ENCODE data around the gene ZNF71.

DNA sequence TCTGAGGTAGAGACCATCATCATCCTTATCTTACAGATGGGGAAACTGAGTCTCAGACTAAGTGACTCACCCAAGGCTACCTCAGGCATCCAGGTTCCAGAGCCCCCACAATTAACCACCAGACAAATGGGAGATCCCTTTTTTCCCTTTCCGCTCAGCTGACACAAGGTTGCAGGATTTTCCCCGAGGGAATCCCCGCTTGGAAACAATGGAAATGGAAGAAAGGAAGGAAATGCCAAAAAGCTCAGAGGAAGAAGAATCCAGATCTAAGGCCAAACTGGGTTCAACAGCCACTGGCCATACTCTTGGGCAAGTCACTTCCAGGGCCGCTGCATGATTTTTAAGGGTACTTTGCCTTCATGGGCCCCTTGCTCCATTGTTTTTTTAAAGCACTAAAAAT lies 1.6 kb downstream of the ZNF71 start:
- TF ChIP-seq, protein P1, sequence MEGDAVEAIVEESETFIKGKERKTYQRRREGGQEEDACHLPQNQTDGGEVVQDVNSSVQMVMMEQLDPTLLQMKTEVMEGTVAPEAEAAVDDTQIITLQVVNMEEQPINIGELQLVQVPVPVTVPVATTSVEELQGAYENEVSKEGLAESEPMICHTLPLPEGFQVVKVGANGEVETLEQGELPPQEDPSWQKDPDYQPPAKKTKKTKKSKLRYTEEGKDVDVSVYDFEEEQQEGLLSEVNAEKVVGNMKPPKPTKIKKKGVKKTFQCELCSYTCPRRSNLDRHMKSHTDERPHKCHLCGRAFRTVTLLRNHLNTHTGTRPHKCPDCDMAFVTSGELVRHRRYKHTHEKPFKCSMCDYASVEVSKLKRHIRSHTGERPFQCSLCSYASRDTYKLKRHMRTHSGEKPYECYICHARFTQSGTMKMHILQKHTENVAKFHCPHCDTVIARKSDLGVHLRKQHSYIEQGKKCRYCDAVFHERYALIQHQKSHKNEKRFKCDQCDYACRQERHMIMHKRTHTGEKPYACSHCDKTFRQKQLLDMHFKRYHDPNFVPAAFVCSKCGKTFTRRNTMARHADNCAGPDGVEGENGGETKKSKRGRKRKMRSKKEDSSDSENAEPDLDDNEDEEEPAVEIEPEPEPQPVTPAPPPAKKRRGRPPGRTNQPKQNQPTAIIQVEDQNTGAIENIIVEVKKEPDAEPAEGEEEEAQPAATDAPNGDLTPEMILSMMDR (IDR thresholded peaks at IDR 0.05; ENCODE audit: low read depth, low read length), result no peak
- no peak for TF ChIP-seq EZH2phosphoT487 (IDR thresholded peaks at IDR 0.05; ENCODE audit: low read depth)
